HG03039 (cell line): ENCODE results near the gene IMPA2.
A peak's percentile ranks its signal among the peaks of the same experiment; 100 is the strongest.

Experiments
- ATAC-seq: cut with Tn5 transposase; IDR thresholded peaks from one replicate; pipeline ENCODE4 v1.9.1; 2021; ENCODE audit warnings: mild to moderate bottlenecking, moderate library complexity; ENCODE audit not compliant: unreplicated experiment

Gene IMPA2

GRCh38 chr18:11987527-11987926 lies 6.2 kb downstream of the IMPA2 start:
- no peak for ATAC-seq

GRCh38 chr18:11989174-11989573 lies 7.9 kb downstream of the IMPA2 start:
- no peak for ATAC-seq

- no peak for ATAC-seq
These were observed 8.7 kb downstream of the IMPA2 start for GRCh38 chr18:11989966-11990380.

GRCh38 chr18:11990539-11990938 lies 9.2 kb downstream of the IMPA2 start:
- no peak for ATAC-seq

GRCh38 chr18:11991021-11991795 lies 9.9 kb downstream of the IMPA2 start:
- ATAC-seq: no peak

GRCh38 chr18:11992096-11992790 lies 10.9 kb downstream of the IMPA2 start:
- no peak for ATAC-seq

GRCh38 chr18:11993264-11993916 lies 12.1 kb downstream of the IMPA2 start:
- ATAC-seq: no peak

- ATAC-seq: no peak
These were observed 13.0 kb downstream of the IMPA2 start for GRCh38 chr18:11994336-11994702.

- no peak for ATAC-seq
These were observed 13.6 kb downstream of the IMPA2 start for GRCh38 chr18:11994703-11995444.

GRCh38 chr18:11995445-11996189 lies 14.3 kb downstream of the IMPA2 start:
- ATAC-seq: peak; percentile 69

- ATAC-seq: no peak
These were observed 15.0 kb downstream of the IMPA2 start for GRCh38 chr18:11996190-11996754.

GRCh38 chr18:11996907-11997306 lies 15.6 kb downstream of the IMPA2 start:
- ATAC-seq: no peak

GRCh38 chr18:11997466-11997865 lies 16.2 kb downstream of the IMPA2 start:
- no peak for ATAC-seq

GRCh38 chr18:11998193-11998592 lies 16.9 kb downstream of the IMPA2 start:
- ATAC-seq: no peak

GRCh38 chr18:11999429-11999828 lies 18.1 kb downstream of the IMPA2 start:
- ATAC-seq: no peak

GRCh38 chr18:12000072-12000659 lies 18.9 kb downstream of the IMPA2 start:
- ATAC-seq: no peak

- no peak for ATAC-seq
These were observed 20.1 kb downstream of the IMPA2 start for GRCh38 chr18:12001421-12001820.

GRCh38 chr18:12003894-12004293 lies 22.6 kb downstream of the IMPA2 start:
- no peak for ATAC-seq

GRCh38 chr18:12005538-12006487 lies 24.5 kb downstream of the IMPA2 start:
- peak; percentile 63 for ATAC-seq
